G401 (cell line): ENCODE results near the gene TIPIN. TPM values are rescaled to one million over a fixed set of nuclear protein-coding genes. Genes with fewer than 3 reads are reported as not detected.
"Not testable (repeated sequence)": the region's sequence is repeated elsewhere in the genome, so short reads cannot be mapped to it uniquely, and the experiment has no call there.

Source experiments
- DNase-seq: peaks from one replicate; pipeline ENCODE4 v3.0.0-alpha.2; 2015; ENCODE audit warnings: low spot score
- in situ Hi-C: cut with HindIII; loops from 2 replicates; pipeline ENCODE4 v1.10.0; 2016; ENCODE audit warnings: low sequenced_read_pairs, mixed read lengths
- total RNA-seq: library from RNA; depleted of rRNA; stranded (reverse); fragments of >200 nt; shearing (Covaris generic); gene quantifications from 2 replicates; pipeline ENCODE4 v1.2.3, GENCODE V29; 2014

The TIPIN gene
- total RNA-seq, 1 experiment from 2014 or later: 44.8 TPM

- in situ Hi-C loops: no loop called here
- DNase-seq: peak; percentile 73
Observed at GRCh38 chr15:66387163-66388042, 30.9 kb upstream of the TIPIN start.

DNA sequence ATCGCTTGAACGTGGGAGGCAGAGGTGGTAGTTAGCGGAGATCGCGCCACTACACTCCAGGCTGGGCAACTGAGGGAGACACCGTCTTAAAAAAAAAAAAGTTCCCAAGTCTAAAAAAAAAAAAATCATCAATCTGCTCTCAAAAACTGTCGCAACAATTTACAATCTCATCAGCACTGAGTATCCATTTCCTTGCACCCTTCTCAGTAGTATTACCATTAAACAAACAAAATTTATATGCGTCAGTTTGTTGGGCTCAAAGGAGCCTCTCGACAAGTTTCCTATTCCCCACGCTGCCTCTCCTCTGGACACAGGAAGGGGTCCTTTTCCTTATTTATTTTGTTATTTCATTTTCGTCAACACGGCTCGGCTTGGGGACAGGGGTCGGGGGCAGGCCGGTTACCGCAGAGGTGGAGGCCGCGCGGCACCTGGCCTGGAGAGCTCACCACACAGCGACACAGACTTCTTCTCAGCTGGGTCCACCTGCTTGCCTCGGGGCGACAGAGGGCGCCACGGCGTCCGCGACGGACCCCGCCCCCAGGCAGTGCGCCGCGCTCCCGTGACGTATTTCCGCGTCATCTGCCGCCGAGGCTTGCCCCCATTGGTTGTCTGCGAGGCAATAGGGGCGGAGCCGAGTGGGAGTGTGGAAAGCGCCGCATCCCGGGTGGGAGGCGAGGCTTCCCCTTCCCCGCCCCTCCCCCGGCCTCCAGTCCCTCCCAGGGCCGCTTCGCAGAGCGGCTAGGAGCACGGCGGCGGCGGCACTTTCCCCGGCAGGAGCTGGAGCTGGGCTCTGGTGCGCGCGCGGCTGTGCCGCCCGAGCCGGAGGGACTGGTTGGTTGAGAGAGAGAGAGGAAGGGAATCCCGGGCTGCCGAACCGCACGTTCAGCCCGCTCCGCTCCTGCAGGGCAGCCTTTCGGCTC is 30.0 kb upstream of the TIPIN start, which contains the start of gene MAP2K1:
Gene MAP2K1 (plus strand): TSS at position 709 of the 920 bp plus-strand sequence. CDS start 436 bp downstream, outside the sequence.
- DNase-seq: peak; percentile 97
- in situ Hi-C loops: no loop called here

DNA sequence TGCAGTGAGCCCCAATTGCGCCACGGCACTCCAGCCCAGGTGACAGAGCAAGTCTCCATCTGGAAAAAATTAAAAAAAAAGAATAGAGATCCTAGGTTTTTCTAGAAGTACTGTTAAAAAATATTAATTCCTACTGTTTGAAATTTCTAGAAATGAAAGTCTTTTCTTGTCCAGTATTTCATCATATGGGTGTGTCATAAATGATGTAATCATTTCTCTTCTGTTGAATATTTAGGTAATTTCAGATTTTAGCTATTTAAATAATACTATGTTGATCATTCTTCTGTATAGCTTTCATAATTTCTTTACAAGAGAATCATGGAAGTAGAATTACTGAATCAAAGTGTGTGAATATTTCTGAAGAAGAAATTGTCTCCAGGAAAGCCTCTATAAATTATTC is 24.9 kb upstream of the TIPIN start:
- DNase-seq, in situ Hi-C loops: not testable (repeated sequence)

GRCh38 chr15:66378814-66379430 is 22.4 kb upstream of the TIPIN start:
- DNase-seq: no peak
- in situ Hi-C loops: no loop called here

DNA sequence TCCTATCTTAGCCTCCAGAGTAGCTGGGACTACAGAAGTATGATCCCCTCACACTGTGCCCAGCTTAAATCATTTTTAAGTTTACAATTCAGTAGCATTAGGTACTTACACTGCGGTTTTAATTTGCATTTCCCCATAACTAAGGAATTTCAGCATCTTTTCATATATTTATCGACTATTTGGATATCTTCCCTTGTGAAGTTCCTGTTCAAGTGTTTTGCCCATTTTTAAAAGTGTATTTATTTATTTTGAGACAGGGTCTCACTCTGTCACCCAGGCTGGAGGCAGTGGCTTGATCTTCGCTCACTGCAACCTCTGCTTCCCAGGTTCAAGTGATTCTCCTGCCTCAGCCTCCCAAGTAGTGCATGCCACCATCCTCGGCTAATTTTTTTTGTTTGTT is 17.7 kb upstream of the TIPIN start:
- in situ Hi-C loops: no loop called here
- no peak for DNase-seq

DNA sequence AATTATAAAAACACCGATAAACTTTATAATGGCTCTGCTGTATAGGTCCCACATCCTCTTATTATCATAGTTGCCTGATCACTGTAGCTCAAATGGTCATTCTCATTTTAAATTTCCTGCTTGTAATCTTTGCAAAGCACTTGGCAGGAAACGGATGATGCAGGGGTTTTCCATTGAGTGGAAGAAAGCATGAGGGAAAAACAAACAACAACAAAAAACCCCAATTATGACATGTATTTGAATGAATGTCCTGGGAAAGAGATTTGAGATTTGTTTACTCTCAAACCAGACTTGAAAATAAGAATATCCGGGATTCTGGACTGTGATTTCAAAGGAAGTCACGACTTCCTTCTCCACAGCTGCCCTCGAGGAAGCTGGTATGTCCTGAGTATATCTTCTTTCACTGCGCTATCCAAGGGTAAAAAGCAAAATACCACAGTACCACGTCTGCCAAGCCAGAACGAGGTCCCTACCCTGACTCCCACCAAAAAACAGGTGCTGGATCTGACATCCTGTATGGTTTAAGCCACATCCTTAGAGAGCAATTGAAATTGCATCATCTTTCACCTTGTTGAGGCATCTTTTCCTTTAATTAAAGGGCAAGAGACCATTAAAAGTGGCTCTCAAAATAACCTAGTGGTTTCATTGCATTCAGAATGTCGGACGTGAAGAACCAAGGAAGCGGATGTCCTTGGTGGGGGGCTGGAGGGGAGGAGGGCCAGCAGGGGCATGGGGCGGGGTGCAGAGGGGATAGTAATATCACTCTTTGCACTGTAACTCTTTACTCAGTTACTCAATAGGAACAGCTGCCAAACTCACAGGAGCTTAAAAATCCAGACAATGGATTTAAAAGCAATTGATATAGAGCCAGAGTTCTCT is 13.5 kb upstream of the TIPIN start:
- DNase-seq: no peak
- in situ Hi-C loops: no loop called here

GRCh38 chr15:66364944-66365528 is 8.6 kb upstream of the TIPIN start:
- no peak for DNase-seq
- in situ Hi-C loops: no loop called here

- in situ Hi-C loops: no loop called here
- DNase-seq: no peak
Observed at GRCh38 chr15:66362776-66363175, 6.3 kb upstream of the TIPIN start.

DNA sequence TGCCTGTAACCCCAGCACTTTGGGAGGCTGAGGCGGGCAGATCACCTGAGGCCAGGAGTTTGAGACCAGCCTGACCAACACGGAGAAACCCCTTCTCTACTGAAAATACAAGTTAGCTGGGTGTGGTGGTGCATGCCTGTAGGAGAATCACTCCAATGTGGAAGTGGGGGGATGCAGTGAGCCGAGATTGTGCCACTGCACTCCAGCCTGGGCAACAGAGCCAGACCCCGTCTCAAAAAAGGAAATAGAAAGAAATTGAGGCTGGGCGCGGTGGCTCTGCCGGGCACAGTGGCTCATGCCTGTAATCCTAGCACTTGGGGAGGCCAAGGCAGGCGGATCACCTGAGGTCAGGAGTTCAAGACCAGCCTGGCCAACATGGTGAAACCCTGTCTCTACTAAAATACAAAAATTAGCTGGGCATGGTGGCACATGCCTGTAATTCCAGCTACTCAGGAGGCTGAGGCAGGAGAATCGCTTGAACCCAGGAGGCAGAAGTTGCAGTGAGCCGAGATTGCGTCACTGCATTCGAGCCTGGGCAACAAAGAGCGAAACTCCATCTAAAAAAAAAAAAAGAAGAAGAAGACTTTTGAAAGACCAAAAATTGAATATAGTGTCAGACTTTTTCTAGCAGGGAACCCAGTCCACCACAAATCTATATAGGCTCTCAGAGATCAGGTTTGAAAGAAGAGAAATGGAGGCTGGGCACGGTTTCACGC is 5.4 kb upstream of the TIPIN start:
- DNase-seq, in situ Hi-C loops: not testable (repeated sequence)

- no peak for DNase-seq
- in situ Hi-C loops: no loop called here
Observed at GRCh38 chr15:66359740-66360139, 3.3 kb upstream of the TIPIN start.

GRCh38 chr15:66356077-66356358 is 467 bp downstream of the TIPIN start:
- no peak for DNase-seq
- in situ Hi-C loops: no loop called here

DNA sequence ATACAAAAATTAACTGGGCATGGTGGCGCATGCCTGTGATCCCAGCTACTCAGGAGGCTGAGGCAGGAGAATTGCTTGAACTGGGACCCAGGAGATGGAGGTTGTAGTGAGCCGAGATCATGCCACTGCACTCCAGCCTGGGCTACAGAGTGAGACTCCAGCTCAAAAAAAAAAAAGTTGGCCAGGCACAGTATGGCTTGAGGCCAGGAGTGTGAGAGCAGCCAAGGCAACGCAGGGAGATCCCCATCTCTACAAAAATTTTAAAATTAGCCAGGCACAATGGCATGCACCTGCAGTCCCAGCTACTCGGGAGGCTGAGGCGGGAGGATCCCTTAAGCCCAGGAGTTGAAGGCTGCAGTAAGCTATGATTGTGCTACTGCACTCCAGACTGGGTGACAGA is 8.0 kb downstream of the TIPIN start:
- DNase-seq, in situ Hi-C loops: not testable (repeated sequence)

DNA sequence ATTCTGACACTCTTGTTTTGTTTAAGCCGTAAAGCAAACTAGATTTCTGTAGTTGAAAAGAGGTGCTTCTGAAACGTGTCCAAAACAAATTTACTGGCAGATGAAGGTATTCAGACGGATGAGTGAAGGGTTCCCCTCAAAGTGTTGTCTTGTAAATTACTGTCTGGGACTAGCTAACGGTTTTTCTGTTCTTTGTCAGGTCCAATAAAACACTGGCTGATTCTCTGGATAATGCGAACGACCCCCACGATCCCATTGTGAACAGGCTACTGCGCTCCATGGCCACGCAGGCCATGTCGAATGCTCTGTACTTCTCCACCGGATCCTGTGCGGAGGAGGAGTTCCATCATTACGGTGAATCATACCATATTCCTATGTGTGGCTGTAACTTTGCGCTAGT is 27.7 kb downstream of the TIPIN start:
- in situ Hi-C loops: no loop called here
- no peak for DNase-seq

DNA sequence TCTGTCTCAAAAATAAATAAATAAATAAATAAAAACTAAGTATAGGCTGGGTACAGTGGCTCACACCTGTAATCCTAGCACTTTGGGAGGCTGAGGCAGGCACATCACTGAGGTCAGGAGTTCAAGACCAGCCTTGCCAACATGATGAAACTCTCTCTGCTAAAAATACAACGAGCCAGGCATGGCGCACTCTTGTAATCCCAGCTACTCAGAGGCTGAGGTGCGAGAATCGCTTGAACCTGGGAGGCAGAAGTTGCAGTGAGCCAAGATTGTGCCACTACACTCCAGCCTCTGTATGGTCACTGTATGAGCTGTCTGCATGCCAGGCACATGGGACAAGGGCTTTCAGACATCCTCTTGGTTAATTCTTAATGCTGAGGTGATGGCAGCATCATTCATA is 28.7 kb downstream of the TIPIN start:
- in situ Hi-C loops: no loop called here
- no peak for DNase-seq

DNA sequence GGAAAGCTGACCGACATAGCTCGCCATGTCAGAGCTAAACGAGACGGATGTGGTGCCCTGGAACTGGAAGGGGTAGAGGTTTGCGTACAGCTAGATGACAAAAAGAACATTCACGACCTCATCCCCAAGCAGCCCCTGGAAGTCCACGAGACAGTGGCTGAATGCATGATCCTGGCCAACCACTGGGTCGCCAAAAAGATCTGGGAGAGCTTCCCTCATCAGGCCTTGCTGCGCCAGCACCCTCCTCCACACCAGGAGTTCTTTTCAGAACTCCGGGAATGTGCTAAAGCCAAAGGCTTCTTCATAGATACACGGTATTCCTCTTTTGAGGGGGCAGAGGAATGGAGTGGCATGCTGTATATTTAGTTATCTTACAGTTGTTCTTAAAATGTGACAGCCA is 30.4 kb downstream of the TIPIN start:
- no peak for DNase-seq
- in situ Hi-C loops: no loop called here

DNA sequence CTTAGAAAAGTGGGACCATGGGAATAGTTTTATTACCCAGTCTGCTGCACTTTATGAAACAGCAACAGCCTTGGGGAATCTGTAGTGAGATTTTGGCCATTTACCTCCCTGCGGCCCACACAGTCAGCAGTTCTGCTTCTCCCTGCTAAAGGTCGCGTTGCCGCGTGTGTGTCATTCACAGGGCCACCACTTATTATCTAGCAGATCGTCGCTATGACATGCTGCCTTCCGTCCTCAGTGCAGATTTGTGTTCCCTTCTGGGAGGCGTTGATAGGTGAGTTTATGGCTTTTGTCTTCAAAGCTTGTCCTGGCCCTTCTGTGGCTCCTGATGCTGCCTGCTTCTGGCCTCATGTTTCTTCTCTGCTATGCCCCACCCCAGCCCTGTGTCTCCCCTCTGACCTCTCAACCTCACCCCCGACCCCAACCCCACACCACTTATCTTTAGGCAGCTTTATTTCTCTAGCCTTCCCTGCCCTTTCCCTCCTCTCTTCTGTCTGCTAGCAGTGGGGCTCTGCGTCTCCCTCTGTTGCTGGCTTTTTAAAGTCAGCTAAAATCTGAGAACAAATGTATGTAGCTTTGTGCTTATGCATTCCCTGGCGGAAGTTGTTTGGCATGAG is 33.1 kb downstream of the TIPIN start:
- no peak for DNase-seq
- in situ Hi-C loops: no loop called here

DNA sequence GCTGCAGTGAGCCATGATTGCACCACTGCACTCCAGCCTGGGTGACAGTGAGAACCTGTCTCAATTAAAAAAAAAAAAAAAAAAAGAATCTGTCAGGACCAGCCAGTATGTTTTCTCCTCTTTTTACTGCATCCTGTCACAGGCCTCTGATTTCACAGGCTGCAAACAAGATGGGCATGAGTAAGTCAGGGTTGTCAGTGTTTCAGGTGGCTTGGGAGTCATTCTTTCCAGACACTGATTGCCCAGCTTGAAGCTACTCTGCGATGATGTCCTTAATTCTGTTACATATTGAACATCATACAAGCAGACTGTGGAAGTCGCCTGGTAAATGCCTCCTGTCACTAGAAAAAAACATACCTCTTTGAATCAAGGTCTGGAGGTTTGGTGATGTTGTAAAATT is 44.3 kb downstream of the TIPIN start:
- DNase-seq: no peak
- in situ Hi-C loops: loop anchor here (10.0 kb wide), 2 partner anchors 83 to 183 kb away; partner anchors contain the start of gene SNAPC5
